ENCODE data around the gene GTF2IRD1. TPM values are rescaled to one million over a fixed set of nuclear protein-coding genes. Genes with fewer than 3 reads are reported as not detected.
A peak's percentile ranks its signal among the peaks of the same experiment; 100 is the strongest.

GTF2IRD1 gene
- total and polyA plus RNA-seq, 2 experiments from 2014 or later = 28.7 to 37.1 TPM

- Mint-ChIP-seq H3K27ac (no peak overlapping the region), H3K4me1 (peaks cover 12% of the 10 kb centered on the region; the same call in 1 of the 3 replicates), H3K36me3 (ENCODE audit: low read depth) (peaks cover 22% of the 10 kb centered on the region), H3K9me3 (no peaks in the 10 kb centered on the region), H3K27me3 (ENCODE audit: insufficient read depth, low read depth, poor library complexity) (peaks cover 16% of the 10 kb centered on the region), H3K4me3 (no peak overlapping the region)
- H4K20me1 ChIP-seq (replicated peaks; ENCODE audit: insufficient read depth) = no peaks in the 10 kb centered on the region; the same call in 1 of the 2 replicates
- peak overlapping the region; percentile 79; the same call in 1 of the 2 replicates for H3K4me2 ChIP-seq
- H3K79me2 ChIP-seq (replicated peaks; ENCODE audit: insufficient read depth) = no peaks in the 10 kb centered on the region
- H3K27ac ChIP-seq (ENCODE audit: low read depth) = no peak overlapping the region
- no peak for DNase-seq (ENCODE audit: low spot score)
- no peak overlapping the region for H3K4me3 ChIP-seq
- TF ChIP-seq STAT1 (IDR thresholded peaks at IDR 0.05; ENCODE audit: unreplicated experiment) (no peak), NANOG (IDR thresholded peaks at IDR 0.05; ENCODE audit: borderline replicate concordance) (no peak), EZH2 (IDR thresholded peaks at IDR 0.05; ENCODE audit: low read depth, unreplicated experiment) (no peak), CTCF (conservative IDR thresholded peaks at IDR 0.05; ENCODE audit: low read depth in 2 of 2) (no peak), ETS1 (IDR thresholded peaks at IDR 0.05) (no peak), ZNF462 (CRISPR knock-in tag; IDR thresholded peaks at IDR 0.05) (no peak)
- peaks cover 6% of the 10 kb centered on the region; the same call in 1 of the 2 replicates for H3F3A ChIP-seq (replicated peaks; ENCODE audit: low read depth)
- H2AFZ ChIP-seq = no peak overlapping the region
- no peaks in the 10 kb centered on the region for H3K36me3 ChIP-seq (ENCODE audit: insufficient read depth)
- H3K4me1 ChIP-seq (ENCODE audit: insufficient read depth) = no peaks in the 10 kb centered on the region
- no peaks in the 10 kb centered on the region for H3K27me3 ChIP-seq (ENCODE audit: insufficient read depth)
- H3K9me2 ChIP-seq (ENCODE audit: insufficient read depth) = no peaks in the 10 kb centered on the region
- ATAC-seq = no peak
These were observed 49.0 kb upstream of the GTF2IRD1 start for GRCh38 chr7:74404741-74405140.
